HT-29 (cell line): Measurements from ENCODE around the gene PSD4. TPM values are rescaled to one million over a fixed set of nuclear protein-coding genes. Genes with fewer than 3 reads are reported as not detected.

ENCODE experiments used
- DNase-seq: peaks from one replicate; pipeline ENCODE4 v3.0.0-alpha.2; 2015; ENCODE audit warnings: low spot score
- total RNA-seq: library from RNA; depleted of rRNA; stranded (reverse); fragments of >200 nt; shearing (Covaris generic); gene quantifications from 2 replicates; pipeline ENCODE4 v1.2.3, GENCODE V29; 2014

Gene PSD4
- total RNA-seq, 1 experiment from 2014 or later, result 85.5 TPM

DNA sequence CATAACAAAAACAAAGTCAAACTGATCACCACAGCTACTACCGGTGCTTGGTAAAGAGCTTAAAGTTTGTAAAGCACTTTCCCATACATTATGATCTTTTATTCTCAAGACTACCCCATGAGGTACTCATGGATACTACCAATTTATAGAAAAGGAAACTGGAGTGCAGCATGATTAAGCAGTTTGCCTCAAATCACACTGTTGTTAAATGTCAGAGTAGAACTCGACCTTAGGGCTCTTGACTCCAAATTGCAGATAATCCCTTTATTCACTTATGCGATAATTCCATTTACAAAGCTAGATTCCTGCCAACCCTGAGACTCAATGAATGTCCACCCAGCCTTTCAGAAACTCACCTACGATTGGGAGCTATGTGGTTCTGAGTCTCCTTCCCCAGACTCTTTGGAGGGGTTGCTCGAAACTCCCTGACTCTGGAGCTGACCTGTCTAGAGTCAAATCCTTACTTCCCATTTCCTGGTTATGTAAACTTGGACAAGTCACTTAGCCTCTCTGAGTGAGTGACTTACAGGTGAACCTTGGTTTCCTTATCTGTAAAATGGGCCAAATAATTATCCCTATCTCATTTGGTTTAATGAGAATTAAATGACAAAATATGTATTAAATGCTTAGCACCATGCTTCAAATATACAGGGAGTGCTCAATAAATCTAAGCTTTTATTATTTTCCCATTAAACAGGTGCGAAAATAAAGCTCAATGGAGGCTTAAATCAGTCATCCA, 47.4 kb downstream of the PSD4 start:
- no peak for DNase-seq

DNA sequence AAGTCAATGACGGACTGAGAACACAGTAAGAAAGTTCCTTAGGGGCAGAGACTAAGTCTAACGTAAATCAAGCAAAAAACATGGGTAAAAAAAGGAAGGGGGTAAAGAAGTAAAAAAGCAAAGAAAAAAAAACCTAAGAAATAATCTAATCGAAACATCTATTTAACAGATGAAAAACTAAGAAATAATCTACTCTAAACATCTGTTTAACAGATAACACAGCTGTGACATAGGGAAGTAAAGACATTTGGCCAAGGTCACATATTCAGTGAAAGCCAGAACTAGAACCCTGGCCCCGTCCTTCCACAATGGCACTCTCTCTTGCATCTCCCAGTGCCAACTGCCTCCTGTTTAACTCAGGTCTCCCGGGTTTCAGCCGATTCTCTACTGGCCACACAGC, 48.1 kb downstream of the PSD4 start:
- no peak for DNase-seq

DNA sequence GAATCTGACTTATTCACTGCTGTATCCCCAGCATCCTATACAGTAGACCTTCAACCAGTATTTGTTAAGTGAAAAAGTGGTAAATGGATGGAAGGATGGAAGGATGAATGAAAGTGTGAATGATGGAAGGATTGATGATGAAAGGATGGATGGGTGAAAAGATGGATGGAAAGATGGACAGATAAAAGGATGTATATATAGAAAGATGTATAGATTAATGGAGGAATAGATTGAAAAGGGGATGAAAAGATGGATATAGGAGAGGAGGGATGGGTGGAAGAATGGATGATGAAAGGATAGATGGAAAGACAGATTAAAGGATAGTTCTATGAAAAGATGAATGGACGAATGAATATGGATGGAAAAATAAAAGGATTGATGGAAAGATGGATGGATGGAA, 50.0 kb downstream of the PSD4 start:
- no peak for DNase-seq

DNA sequence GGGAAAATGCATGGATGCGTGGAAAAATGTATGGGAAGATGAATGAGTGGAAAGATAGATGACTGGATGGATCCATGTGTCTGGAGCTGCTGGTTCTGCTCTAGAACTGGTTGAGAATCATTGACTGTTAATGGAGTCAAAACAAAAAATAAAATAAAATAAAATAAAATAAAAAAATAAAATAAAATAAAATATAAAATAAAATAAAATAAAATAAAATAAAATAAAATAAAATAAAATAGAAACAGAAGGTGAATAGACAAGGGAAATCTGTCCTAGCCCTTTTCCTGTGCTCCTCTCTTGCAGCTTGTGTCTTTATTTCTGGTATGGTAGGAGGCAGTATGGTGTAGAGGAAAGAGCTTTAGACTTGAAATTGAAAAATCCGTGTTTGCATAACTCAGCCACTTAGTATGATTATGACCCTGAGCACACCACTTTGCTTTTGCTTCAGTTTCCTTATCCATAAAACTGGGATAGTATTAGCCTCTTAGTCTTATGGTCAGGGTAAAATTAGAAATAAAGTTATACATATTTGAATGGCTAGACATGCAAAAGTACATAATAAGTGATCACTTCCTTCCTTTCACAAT, 51.0 kb downstream of the PSD4 start:
- DNase-seq, result no peak

DNA sequence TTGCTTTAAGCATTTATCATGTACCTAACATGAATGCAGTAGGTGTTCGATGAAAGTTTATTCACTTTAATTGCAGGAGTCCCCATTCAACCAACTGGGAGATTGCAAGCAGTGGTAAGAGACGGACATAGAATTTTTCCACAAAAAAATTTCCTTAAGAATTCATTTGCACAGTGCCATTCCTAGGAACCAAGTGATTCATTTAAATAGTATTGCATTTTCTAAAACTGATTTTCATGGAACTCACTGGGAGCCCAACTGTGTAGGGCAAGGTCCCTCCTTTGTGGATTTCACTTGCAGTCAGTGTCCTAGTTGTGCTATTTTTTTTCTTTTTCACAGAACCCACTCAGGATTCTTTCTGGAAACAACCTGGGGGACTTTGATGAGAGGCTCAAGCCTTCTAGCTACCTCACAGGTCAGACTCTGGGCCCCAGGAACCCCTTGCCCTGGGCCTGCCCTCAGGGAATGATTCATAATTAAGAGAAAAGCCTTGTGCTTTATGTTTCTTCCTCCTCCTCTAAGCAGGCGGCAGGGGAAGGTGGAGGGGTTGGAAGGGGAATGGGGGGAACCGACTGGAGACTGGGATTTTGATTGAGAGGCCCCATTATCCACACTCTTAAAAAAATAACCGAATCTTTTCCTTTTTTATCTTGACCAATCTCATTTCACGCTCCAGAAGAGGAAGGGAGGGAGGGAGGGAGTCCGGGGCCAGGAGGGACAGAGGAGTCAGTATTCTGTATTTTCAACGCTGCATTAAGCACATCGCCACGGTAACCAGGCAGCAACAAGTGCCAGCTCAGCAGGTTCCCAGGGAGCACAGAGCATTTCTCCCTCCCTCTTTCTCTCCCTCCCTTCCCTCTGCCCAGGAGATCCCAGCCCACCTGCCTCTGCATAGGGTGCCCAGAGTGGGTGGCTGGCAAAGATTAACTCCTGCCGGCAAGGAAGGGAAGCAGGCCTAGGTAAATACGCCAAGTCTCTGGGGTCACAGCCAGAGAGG, 51.8 kb downstream of the PSD4 start:
- peak; percentile 63 for DNase-seq

DNA sequence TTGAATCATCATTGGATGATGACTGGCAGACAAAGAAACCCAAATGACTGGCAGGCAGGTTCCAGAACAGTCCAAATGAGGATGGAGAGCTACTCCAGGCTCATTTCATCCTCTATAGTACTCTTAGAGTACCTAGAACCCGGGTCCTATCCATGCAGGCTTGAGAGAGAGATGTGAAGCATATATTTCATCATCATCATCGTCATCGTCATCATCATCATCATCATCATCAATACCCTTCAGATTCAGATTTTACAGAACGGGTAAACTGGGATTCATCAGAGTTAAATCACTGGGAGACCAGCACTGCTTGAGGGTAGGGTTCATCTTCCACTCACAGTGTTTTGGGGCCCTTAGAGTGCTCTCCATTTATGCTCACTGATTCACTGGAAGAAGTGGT, 52.7 kb downstream of the PSD4 start:
- DNase-seq, result no peak

DNA sequence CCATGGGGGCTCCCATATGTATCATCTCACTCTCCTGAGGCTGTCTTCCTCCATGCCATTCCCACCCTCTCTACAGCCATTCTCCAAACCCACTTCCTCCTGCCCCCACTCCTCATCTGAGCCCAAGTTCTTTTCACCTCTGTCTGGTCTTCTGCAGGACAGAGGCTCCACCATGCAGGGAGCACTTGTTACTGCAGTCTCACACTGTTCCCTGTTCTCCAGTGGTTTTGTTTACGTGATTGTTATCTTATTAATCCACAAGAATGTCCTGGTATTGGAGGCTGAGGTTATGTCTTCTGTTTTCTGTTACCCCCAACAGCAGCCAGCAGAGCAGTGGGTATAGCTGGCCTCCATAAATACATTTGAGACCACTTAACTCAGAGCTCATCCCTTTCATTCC, 53.5 kb downstream of the PSD4 start:
- no peak for DNase-seq

DNA sequence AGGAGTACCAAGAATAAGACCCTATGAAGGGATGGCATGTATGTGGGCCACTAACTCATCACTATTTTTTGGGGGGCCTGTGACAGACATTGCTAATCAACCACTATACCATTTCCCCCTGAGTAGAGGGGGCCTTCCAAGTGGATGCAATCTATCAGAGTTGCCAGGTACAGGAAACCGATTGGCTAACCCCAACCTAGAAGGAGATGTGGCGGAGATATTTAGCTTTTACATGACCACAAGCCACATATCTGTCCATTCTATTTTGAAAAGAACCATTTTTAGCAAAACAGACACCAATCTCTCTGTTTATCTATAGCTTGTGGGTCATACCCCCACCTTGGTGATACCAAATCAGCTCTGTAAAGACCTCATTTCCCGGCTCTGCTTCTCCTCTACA, 53.9 kb downstream of the PSD4 start:
- no peak for DNase-seq

DNA sequence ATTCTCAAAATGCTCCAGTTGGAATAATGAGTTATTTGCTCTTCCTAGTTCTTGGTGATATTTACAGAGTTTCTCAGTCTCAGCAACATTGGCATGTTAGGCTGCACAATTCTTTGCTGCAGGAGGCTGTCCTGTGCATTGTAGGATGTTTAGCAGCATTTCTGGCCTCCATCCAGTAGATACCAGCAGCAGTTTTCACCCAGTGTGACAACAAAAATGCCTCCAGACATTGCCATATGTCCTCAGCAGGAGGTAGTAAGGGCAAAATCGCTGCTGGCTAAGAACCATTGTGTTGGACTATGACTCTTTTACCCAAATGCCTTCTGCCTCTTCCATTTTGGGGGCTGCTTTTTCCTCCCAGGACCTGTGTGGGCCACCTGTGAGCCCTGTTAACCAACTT, 54.6 kb downstream of the PSD4 start:
- DNase-seq, result no peak

DNA sequence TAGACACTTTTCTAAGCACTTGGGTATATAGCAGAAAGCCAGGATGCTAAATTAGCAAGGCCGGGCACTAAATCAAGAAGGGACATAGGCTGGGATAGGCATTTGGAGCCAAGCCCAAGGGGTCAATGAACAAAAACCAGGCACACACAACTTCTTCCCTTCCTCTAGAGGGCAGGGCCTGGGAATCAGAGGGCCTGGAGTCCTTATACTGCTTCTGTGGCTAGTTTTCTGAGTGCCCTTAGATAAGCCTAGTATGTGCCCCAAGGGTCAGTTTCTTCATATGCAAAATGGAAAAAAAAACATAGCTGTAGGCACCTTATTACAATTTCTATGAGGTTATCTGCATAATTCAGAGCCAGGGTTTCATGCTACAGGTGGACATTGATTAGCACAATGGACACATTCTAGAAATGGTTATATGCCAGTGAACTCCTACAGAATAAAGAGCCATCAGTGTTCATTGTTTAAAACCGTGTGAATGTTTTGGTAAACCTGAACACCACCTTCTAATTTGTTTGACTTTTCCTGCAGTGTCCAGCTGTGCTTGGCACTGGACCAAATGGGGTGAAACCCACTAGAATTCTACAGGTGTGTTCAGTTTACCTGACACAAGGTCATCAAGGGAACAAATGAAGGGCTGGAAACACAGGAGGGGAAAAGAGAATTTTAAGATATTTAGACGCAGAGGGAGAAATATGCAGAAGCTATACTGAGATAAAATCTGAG, 55.4 kb downstream of the PSD4 start:
- DNase-seq, result no peak

DNA sequence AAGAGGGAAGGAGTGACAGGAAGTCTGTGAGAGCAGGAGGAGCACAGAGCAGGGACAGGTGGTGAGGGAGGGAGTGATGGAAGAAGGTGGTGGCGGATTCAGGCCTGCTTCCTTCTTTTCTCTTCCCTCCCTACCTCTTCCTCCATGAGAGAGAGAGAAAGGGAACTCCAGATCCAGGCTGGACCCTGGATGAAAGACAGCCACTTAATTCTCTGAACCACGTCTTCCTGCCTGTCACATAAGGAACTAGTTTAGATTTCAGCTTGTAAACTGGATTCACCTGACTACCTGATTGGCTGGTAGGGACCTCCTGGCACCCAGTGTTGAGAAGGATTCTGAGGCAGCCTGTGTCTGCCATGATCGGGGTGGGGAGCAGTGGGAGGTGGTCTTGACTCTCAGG, 56.0 kb downstream of the PSD4 start:
- no peak for DNase-seq

DNA sequence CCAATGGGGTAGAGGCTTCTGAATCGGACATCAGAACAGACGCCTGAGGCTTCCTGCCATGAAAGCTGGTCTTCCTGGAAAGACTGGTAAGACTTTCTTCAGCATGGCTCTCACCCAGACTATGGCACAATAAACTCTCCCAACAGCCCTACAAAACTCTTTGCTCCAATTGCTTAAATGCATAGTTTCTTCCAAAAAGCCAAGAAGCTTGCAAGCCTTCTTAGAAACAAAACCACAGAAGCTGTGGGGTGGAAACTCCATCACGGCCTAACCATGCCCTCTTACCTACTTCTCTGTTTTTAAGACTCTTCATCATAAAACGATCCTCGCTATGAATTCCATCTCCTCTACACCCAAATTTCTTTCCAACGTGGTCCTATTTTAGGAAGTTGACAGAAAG, 56.8 kb downstream of the PSD4 start:
- no peak for DNase-seq

DNA sequence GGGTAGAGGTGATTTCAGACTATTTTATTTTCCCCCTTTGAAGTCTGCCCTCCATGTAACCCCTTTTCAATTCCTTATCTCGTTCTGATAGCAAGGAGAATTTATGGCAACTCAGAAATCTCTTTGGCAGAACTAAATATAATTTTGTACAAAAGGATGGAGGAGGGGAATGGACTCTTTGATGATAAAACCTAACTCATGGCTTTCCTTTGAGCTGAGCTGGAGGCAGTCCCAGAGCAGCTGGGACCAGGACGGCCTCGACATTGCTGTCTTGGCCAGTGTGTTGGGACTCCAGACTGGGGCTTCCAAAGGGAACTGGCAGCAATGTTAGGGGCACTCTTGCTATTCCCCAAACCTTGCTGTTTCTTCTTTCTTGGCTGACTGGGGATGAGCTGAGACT, 57.3 kb downstream of the PSD4 start:
- no peak for DNase-seq

DNA sequence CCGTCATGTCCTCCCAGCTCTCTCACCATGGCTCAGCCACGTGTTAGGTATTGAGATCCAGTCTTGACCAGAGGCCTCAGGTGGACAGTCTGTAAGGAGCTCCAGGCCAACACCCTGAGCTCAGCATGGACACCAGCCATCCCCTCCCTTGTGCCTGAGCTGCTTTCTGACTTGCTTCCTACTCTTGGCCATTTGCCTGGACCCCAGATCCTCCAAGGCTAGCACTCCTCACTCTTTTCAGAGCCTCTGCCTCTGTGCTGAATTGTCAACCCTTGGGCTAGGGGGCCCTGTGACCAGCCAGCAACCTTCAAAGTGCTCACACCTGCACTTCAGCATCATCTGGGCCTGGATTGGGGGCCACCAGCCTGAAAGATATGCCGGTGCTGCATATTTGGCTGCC, 58.4 kb downstream of the PSD4 start:
- no peak for DNase-seq

DNA sequence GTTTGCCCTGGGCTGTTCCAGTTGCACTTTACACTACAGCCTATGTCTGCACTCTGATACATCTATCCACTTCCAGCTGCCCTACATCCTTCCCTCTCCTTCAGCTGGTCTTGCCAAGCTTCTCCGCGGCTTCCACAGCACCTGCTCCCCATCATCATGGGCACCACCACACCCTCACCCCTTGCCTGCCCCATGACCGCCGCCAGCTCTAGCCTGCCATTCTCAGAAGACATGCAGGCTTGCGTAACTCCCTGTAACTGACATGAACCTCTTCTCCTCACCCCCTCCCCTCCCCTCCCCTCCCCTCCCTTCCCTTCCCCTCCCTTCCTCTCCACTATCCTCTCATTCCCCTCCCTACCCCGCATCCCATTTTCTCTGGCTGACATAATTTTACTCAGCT, 59.0 kb downstream of the PSD4 start:
- no peak for DNase-seq

DNA sequence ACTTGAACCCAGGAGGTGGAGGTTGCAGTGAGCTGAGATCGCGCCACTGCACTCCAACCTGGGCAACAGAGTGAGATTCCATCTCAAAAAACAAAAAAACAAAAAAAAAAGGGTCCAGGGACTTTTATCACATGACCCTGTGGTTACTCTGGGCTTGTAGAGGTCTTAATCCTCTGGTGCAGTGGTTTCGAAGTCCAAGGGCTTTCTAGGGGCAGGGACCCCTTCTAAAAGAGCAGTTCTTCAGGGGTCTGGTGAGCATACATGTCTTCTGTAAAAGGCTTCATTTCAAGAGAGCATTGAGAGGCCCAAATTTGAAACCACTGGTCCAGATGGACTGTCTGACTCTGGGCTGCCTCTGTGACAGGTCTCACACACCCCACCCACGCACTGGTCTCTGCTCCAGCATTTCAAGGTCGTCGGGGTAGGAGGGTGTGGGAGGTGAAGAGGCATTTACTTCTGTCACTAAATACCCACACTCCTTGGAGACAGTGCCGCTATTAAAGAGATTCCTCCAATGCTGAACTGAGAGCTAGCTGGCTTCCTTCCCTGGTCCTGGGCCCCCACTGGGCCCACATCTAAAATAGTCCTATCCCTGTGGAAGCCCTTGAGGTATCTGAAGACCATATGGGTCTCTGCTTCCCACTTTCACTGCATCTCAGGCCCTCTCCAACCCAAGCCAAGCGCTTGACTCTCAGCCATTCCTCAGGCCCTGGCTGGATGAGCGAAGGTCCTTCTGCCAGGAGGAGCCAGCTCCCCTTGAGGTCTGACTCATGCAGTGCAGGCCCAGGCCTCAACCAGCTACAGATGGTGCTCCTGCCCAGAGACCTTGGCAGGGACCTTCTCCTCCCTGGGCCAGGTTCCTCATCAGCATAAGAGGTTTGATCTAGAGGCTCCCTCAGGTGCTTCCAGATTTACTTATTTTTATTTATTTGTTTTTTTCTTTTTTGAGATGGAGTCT, 60.1 kb downstream of the PSD4 start:
- DNase-seq, result no peak

DNA sequence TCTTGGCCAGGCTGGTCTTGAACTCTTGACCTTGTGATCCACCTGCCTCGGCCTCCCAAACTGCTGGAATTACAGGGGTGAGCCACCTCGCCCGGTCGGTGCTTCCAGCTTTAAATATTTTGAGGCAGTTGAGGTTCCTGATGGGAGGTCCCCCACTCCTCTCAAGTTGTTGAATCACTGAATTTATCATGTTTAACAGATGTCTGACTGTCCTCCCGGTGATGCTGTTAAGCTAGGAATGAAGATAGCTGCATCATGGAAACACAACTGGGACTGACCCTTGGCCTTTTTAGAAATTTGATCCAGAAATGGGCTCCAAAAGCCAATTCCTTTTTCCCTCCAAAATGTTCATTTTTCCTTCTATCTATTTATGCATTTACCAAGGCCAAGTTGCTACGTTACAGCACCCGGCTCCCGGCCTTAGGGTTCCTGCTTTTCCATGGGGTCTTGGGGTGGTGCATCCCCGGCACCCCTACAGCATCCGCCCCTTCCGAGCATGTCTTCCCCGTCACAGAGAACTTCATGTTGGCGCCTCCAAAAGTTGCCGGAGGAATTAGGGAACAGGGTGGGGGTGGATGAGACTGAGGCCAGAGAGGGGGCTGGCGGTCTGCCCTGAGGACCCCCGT, 61.1 kb downstream of the PSD4 start:
- DNase-seq, result no peak

DNA sequence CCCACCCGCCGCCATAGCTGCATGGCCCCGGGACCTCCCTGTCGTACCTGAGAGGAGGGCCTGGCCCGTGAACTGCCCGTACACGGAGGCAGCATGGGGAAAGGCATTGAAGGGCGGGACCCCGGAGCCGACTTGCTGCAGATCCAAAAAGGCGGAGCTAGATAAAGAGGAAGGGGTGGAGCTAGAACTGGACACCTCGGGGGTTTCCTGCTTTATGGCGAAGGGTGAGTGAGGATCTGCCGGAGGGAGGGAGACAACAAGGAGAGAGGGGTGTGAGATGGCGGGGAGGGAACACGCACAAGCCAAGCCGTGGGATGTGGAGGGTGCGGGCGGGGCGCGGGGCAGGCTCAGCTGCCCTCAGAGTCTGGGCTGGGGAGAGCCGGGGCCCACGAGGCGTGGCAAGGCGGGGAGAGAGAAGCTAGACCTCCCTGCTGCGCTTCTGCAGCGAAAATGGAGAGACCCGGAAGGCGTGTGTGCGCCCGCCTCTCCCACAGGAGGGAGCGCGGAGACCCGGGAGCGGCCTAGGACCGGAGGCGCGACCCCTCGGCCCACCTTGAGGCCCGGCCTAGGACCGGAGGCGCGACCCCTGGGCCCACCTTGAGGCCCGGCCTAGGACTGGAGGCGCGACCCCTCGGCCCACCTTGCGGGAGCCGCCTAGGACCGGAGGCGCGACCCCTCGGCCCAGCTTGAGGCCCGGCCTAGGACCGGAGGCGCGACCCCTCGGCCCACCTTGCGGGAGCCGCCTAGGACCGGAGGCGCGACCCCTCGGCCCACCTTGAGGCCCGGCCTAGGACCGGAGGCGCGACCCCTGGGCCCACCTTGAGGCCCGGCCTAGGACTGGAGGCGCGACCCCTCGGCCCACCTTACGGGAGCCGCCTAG, 61.8 kb downstream of the PSD4 start:
- DNase-seq, result peak; percentile 84
